D721Med (cell line): Measurements from ENCODE around the gene ACP4.
"Not testable (repeated sequence)": the region's sequence is repeated elsewhere in the genome, so short reads cannot be mapped to it uniquely, and the experiment has no call there.

Experiments
- DNase-seq: peaks from one replicate; pipeline ENCODE4 v3.0.0; 2011; ENCODE audit warnings: low spot score; ENCODE audit not compliant: insufficient read length
- FAIRE-seq: peaks from 2 replicates; lab custom pipeline; 2011; peaks lifted over from hg19 to GRCh38; lab: Jason Lieb, UNC
- CTCF ChIP-seq: IDR thresholded peaks from 2 replicates; pipeline ENCODE4 v1.5.1; 2012; ENCODE audit warnings: mild to moderate bottlenecking, control low read depth; ENCODE audit not compliant: insufficient read depth; ENCODE audit errors: missing control alignments

Gene ACP4

GRCh38 chr19:50790396-50790795, at the start of gene ACP4:
Gene ACP4, plus strand, starts transcription at chr19:50790415. Its CDS starts 0 bp downstream, at chr19:50790415.
- DNase-seq = no peak
- no peak for FAIRE-seq

GRCh38 chr19:50741179-50741933, 48.9 kb upstream of the ACP4 start:
- DNase-seq (no peak), FAIRE-seq (no peak)
- no peak for TF ChIP-seq CTCF

More at GRCh38 chr19:50790396-50790795, at the start of gene ACP4:
- TF ChIP-seq CTCF = no peak

- no peak for FAIRE-seq
- no peak for TF ChIP-seq CTCF
- no peak for DNase-seq
These were observed 46.7 kb upstream of the ACP4 start for GRCh38 chr19:50743537-50743936.

GRCh38 chr19:50745221-50745620, 45.0 kb upstream of the ACP4 start:
- TF ChIP-seq CTCF = no peak
- FAIRE-seq (no peak), DNase-seq (no peak)

- not testable (repeated sequence) for DNase-seq, FAIRE-seq
These were observed 43.1 kb upstream of the ACP4 start for GRCh38 chr19:50747141-50747540.

- no peak for DNase-seq
- FAIRE-seq = no peak
- no peak for TF ChIP-seq CTCF
These were observed 40.7 kb upstream of the ACP4 start for GRCh38 chr19:50749490-50749889.

GRCh38 chr19:50750010-50750409, 40.2 kb upstream of the ACP4 start:
- DNase-seq (no peak), FAIRE-seq (no peak)
- TF ChIP-seq CTCF = no peak
